HG03108 (cell line): ENCODE measurements around the gene RXRA.

Experiments
- ATAC-seq: cut with Tn5 transposase; IDR thresholded peaks from one replicate; pipeline ENCODE4 v1.9.1; 2021; ENCODE audit warnings: moderate library complexity; ENCODE audit not compliant: unreplicated experiment

RXRA gene

DNA sequence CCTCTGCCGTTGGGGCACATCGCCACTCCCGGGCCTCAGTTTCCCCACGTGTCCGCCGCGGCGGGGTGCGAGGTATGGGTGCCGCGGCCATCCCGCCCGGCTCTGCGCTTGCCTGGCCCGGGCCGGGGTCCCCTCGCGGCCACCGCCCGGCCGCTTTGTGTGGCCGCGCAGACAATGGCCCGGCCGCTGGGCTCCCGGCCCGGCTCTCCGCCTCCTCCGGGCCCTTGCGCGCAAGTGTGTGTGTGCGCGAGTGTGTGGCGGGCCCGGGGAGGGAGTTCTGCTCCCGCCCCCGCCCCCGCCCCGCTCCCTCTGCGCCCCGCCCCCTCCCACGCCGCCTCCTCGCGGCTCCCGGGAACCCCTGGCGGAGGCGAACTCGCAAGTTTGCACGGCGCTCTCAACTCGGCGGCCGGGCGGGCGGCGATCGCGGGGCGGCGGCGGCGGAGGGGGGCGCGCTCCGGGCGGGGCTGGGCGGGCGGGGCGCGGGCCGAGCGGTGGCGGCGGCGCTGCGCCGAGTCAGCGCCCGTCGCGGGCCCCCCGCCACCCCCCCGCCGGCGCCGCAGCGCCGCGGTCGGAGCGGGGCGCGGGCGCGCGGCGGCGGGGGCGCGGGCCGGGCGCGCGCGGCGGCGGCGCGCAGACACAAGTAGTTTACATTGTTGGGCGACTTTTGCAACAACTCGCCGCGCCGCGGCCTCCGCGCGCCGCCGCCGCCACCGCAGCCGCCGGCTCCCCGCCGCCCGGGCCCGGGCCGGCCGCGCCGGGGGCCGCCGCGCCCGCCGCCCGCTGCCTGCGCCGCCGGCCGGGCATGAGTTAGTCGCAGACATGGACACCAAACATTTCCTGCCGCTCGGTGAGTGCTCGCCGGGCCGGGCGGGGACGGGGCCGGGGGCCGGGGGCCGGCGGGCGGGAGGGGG lies at the start of gene RXRA:
RXRA (plus strand) TSS at position 643 of the 911 bp plus-strand sequence; CDS start at position 820, 177 bp downstream.
- no peak for ATAC-seq

GRCh38 chr9:134278286-134278685 lies 48.0 kb upstream of the RXRA start:
- no peak for ATAC-seq

DNA sequence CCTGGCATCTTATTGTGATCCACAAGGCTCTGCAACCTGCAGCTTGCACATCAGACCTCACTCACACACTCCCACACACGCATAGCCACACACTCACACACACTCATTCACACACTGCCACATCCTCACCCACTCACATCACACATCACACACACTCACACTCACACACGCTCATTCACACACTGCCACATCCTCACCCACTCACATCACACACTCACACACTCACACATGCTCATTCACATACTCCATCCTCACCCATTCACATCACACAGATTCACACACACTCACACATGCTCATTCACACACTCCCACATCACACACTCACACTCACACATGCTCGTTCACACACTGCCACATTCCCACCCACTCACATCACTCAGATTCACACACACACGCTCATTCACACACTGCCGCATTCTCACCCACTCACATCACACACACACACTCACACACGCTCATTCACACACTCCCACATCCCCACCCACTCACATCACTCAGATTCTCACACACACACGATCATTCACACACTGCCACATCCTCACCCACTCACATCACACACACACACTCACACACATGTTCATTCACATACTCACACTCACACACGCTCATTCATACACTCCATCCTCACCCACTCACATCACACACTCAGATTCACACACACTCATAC lies 47.1 kb upstream of the RXRA start:
- no peak for ATAC-seq

DNA sequence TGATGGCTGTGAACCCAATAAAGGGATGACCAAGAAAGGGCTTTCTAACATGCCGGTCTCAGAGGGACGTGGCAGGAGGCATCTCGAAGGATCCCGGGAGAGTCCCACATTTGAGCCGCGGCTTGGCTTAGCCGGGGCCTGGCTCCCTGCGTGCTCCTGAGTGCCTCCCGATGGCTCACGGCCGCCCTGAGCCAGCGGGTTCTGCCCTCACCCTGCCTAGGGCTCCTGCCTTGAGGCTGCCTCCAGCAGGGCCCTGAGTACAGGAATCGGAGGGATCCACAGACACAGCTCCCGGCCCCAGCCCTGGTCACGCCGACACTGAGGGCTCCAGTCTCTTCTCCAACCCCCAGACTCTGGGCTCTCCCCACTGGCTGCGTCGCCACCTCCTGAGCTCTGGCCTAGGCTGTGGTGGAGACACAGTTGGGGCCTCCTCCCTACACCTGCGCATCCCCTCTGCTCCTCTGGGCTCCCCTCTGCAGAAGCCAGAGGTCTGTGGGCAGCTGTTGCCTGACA lies 44.1 kb upstream of the RXRA start:
- no peak for ATAC-seq

- ATAC-seq, result no peak
Observed at GRCh38 chr9:134283111-134283515, 43.1 kb upstream of the RXRA start.

GRCh38 chr9:134283692-134284265 lies 42.5 kb upstream of the RXRA start:
- ATAC-seq, result no peak

- ATAC-seq, result no peak
Observed at GRCh38 chr9:134284273-134284672, 42.0 kb upstream of the RXRA start.

GRCh38 chr9:134284741-134285140 lies 41.5 kb upstream of the RXRA start:
- no peak for ATAC-seq

- ATAC-seq, result no peak
Observed at GRCh38 chr9:134285215-134285845, 40.9 kb upstream of the RXRA start.

DNA sequence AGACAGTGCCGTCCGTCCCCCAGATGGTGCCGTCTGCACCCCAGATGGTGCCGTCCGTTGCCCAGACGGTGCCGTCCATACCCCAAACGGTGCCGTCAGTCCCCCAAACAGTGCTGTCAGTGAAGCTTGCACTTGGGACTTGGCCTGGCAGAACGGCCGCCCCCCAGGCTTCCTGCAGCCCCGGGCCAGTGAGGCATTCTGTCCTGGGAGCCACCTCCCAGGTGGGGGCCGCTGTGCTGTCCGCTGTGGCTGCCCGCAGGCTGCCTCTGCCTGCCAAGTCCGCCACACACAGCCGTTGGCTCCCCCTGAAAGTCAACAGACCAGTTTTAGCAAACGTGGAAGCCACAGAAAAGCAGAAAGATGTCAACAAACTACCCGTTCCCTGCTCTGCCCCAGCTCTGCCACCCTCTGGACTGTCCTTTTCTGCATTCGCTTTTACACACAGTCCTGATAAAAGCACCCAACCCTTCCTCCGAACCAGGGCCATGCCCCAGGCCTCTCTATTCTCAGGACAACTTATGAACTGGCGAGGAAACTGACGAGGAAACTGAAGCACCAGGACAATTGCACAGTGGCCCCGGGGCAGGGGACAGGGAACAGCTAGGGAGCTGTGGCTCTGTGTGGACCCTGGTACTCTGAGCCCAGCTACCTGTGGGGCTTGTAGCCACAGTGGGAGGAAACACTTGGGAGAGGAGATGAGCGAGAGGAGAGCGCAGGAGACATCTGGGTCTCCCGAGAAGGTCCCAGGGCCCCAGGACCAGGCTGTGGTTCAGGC lies 39.6 kb upstream of the RXRA start:
- no peak for ATAC-seq

GRCh38 chr9:134287591-134288491 lies 38.4 kb upstream of the RXRA start:
- ATAC-seq, result no peak

GRCh38 chr9:134288746-134289145 lies 37.5 kb upstream of the RXRA start:
- no peak for ATAC-seq

DNA sequence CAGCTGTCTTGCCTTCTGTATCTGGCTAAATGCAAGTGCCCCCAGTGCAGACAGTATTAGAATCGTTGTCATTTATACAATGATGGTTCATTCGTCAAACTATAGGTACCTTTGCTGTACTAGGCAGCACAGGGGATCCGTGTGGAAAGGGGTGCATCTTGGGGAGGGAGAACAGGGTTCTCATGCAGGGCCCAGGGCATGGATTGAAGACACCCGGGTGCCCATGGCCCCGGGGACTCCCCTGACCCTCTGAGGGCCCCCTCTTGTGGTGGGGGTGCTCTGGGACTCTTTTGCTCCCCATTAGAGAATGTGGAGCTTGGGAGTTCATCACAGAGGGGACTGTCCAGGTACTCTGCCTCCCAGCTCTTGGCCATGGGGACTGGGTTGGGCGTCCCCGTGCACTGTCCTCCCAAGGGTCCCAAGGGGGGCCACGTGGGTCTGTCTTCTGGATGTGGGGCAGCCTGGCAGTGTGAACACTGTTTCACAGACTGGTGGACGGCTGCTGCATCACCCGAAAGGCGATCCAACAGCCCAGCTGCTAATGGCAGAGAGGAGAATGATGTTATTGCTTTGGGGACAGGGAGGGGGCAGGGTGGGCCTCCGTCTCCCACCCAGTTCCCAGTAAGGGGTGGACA lies 36.9 kb upstream of the RXRA start:
- ATAC-seq, result no peak

GRCh38 chr9:134290603-134291451 lies 35.4 kb upstream of the RXRA start:
- no peak for ATAC-seq

- ATAC-seq, result no peak
Observed at GRCh38 chr9:134291452-134291881, 34.8 kb upstream of the RXRA start.

GRCh38 chr9:134291961-134292871 lies 34.0 kb upstream of the RXRA start:
- no peak for ATAC-seq

DNA sequence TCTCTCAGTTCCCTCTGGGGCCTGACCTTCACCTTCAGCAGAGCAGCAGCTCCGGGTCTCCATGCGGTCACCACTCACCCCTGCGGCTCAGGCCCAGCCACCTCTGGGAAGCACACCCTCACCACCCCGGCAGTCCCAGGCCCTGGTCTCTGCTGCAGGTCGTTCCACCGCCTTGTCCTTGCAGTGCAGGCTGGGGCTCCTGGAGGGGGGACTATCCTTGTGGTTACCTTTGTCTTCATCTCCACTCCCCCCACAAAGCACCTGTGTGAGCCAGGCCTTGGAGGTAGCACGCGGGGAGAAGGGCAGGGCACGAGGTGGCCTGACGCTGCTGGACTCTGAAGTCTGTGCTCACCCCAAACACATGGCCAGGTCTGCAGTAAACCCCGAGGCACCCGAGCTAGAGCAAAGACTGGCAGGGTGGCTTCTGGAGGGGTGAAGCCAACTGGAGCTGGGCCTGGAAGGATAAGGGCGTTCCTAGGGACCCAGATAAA lies 33.2 kb upstream of the RXRA start:
- ATAC-seq, result no peak
